A549 treated with AZD9567 at 1 μM for 4 hours (cell line): ENCODE data around the gene SLC22A13. TPM values are rescaled to one million over a fixed set of nuclear protein-coding genes. Genes with fewer than 3 reads are reported as not detected.

Source experiments
- total RNA-seq: library from RNA; stranded (reverse); fragments of 200-300 nt; extraction: Qiagen RNA extraction; gene quantifications from 5 replicates; pipeline ENCODE4 v1.2.3, GENCODE V29; 2022; ENCODE audit not compliant: insufficient read depth

SLC22A13 gene, protein sequence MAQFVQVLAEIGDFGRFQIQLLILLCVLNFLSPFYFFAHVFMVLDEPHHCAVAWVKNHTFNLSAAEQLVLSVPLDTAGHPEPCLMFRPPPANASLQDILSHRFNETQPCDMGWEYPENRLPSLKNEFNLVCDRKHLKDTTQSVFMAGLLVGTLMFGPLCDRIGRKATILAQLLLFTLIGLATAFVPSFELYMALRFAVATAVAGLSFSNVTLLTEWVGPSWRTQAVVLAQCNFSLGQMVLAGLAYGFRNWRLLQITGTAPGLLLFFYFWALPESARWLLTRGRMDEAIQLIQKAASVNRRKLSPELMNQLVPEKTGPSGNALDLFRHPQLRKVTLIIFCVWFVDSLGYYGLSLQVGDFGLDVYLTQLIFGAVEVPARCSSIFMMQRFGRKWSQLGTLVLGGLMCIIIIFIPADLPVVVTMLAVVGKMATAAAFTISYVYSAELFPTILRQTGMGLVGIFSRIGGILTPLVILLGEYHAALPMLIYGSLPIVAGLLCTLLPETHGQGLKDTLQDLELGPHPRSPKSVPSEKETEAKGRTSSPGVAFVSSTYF
- 0.06 to 0.12 TPM (median 0.10 TPM) in 3 of 5 replicates, not detected in the others for total RNA-seq

DNA sequence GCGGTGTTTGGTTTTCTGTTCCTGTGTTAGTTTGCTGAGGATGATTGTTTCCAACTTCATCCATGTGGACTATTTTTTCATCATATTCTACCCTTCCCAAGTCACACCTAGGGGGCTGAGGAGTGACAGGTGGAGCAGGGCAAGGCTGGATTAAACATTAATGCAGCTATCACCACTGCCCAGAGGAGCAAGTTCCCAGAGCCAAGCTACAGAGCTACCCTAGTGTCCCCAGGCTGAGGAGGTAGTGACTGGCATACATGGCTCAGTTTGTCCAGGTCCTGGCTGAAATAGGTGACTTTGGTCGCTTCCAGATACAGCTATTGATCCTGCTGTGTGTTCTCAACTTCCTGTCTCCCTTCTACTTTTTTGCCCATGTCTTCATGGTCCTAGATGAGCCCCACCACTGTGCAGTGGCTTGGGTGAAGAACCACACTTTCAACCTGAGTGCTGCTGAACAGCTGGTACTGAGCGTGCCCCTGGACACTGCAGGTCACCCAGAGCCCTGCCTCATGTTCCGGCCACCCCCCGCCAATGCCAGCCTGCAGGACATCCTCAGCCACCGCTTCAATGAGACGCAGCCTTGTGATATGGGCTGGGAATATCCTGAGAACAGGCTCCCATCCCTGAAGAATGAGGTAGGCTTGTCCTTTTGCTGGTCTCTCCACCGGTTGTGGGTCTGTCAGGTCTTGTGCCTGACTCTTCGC lies at the start of gene SLC22A13:
Gene SLC22A13, plus strand, starts transcription at position 209 of the 704 bp plus-strand sequence. Its CDS starts 49 bp downstream, at position 258.

DNA sequence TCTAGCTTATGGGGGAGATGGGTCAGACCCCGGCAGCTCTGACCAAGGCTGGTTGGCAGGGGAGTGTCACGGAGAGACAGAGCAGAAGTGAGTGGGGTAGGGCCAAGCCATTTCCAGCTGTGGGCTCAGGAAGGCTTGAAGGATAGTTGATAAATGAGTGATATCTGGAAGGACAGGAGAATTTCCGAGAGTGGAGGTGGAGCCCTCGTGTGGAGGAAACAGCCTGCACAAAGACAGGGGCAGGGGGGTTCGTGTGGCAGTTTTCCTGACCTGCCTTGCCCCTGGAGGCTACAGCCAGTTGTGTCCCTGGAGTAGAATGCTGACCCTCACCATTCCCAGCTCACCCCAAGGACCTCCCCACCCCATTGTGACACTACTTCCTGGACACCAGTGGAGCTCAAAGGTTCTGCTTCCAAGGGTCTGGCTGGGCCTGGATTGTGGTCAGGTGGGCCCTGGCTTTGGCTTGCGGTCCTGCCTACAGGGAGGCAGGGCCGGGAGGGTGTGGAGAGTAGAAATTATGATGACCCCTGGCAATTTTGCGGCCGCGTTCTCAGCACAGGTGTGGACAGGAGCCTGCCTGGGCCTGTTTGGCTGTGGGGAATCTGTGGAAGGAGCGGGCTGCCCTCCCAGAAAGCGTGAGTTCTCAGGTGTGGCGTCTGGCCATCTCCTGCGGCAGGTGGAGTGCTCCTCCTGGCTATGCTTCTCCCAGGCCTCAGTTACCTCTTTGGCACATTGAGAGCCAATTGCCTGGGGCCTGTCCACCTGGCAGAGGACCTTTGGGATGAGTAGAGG lies 16.5 kb downstream of the SLC22A13 start, which contains the start of gene SLC22A14:
Gene SLC22A14, plus strand, starts transcription at position 400 of the 792 bp plus-strand sequence. CDS start 23,733 bp downstream, outside the sequence.

Other genes with a start within 250 kb of the SLC22A13 start
- gene PLCD1, start 236.2 kb upstream of the SLC22A13 start, total RNA-seq, result 3.5 to 9.6 TPM (median 3.7 TPM) in 5 replicates
- 0.03 to 0.12 TPM (median 0.08 TPM) in 4 of 5 replicates, not detected in the other for gene DLEC1, start 226.6 kb upstream of the SLC22A13 start, total RNA-seq
- gene ACAA1, start 128.7 kb upstream of the SLC22A13 start, total RNA-seq, result 35.8 to 53.9 TPM (median 50.4 TPM) in 5 replicates
- gene MYD88, start 127.2 kb upstream of the SLC22A13 start, total RNA-seq, result 21.5 to 37.7 TPM (median 23.4 TPM) in 5 replicates
- 28.0 to 43.1 TPM (median 34.8 TPM) in 5 replicates for gene OXSR1, start 100.3 kb upstream of the SLC22A13 start, total RNA-seq
- gene SLC22A14, start 16.5 kb downstream of the SLC22A13 start, total RNA-seq, result 0.05 to 0.13 TPM (median 0.07 TPM) in 4 of 5 replicates, not detected in the other
- gene XYLB, start 81.0 kb downstream of the SLC22A13 start, total RNA-seq, result 3.5 to 4.6 TPM (median 4.2 TPM) in 5 replicates
- gene ACVR2B, start 188.1 kb downstream of the SLC22A13 start, total RNA-seq, result 0.99 to 2.7 TPM (median 2.2 TPM) in 5 replicates
- 7.6 to 18.4 TPM (median 12.8 TPM) in 5 replicates for gene EXOG, start 230.5 kb downstream of the SLC22A13 start, total RNA-seq